Kidney (tissue), 14 donors: ENCODE data around the gene PA2G4. TPM values are rescaled to one million over a fixed set of nuclear protein-coding genes. Genes with fewer than 3 reads are reported as not detected.

ENCODE experiments used
- DNase-seq, 5 donors: peaks; one replicate each; pipeline ENCODE4 v3.0.0-alpha.2; 2013 to 2020
- FAIRE-seq: peaks from 2 replicates; lab custom pipeline; 2012; peaks lifted over from hg19 to GRCh38; lab: Jason Lieb, UNC
- H3K27ac ChIP-seq, 2 donors: one replicate each; pipeline ENCODE4 v1.7.0; 2013; ENCODE audit warnings: low read depth in 2 of 2, low read length in 2 of 2, inconsistent platforms in 1 of 2
- H3K27me3 ChIP-seq: one replicate; pipeline ENCODE4 v1.7.1; 2013; ENCODE audit warnings: low read length, inconsistent platforms; ENCODE audit not compliant: control insufficient read depth, insufficient read depth
- H3K36me3 ChIP-seq, 3 donors: one replicate each; pipeline versions ENCODE4 v1.7.0 to v1.7.1; 2013; ENCODE audit warnings: low read length in 3 of 3, control low read depth in 1 of 3, inconsistent platforms in 1 of 3; ENCODE audit not compliant: insufficient read depth in 3 of 3, control insufficient read depth in 2 of 3
- H3K4me1 ChIP-seq, 3 donors: one replicate each; pipeline versions ENCODE4 v1.7.0 to v1.7.1; 2013; ENCODE audit warnings: low read length in 3 of 3, inconsistent platforms in 1 of 3, low read depth in 1 of 3; ENCODE audit not compliant: control insufficient read depth in 2 of 3, insufficient read depth in 2 of 3
- H3K4me3 ChIP-seq, 3 donors: one replicate each; pipeline versions ENCODE4 v1.7.0 to v1.8.1; 2013; ENCODE audit warnings: low read length in 3 of 3, control low read depth in 1 of 3, inconsistent platforms in 1 of 3
- H3K9ac ChIP-seq, 3 donors: one replicate each; pipeline versions ENCODE4 v1.7.0 to v1.7.1; 2013; ENCODE audit warnings: low read length in 3 of 3, control low read depth in 1 of 3, inconsistent platforms in 1 of 3
- H3K9me3 ChIP-seq, 3 donors: one replicate each; pipeline versions ENCODE4 v1.7.0 to v1.7.1; 2013; ENCODE audit warnings: low read length in 3 of 3, control low read depth in 1 of 3, inconsistent platforms in 1 of 3; ENCODE audit not compliant: control insufficient read depth in 2 of 3, insufficient read depth in 1 of 3
- intact Hi-C: fragments of 100-400 bp; cut with DNase I; formaldehyde crosslinking; loops from one replicate; pipeline ENCODE4 v1.11.1; 2022
- polyA plus RNA-seq: library from polyadenylated mRNA; stranded (reverse); fragments of 350-450 nt; fragmentation: Illumina TruSeq; extraction: RNeasy Lipid Tissue Mini Kit (QIAGEN cat#74804); gene quantifications from one replicate; pipeline ENCODE4 v1.2.3, GENCODE V29; 2014; ENCODE audit warnings: low read depth, low replicate concordance; ENCODE audit not compliant: insufficient read depth
- total RNA-seq: library from RNA; stranded (reverse); fragmentation: NEBNext Ultra II Directional; extraction: Animal tissue kit (Norgen Biotek cat#: 25700); gene quantifications from one replicate; pipeline ENCODE4 v1.2.1, GENCODE V29; 2021
- TF ChIP-seq, protein P1 (sequence below): IDR thresholded peaks from 3 replicates; pipeline ENCODE4 v1.5.1; 2012; ENCODE audit warnings: mild to moderate bottlenecking, moderate library complexity, borderline replicate concordance; ENCODE audit not compliant: insufficient read depth; ENCODE audit errors: extremely low read depth
- donor health status: control.
- donor health status: control.
- donor health status: control.
- donor health status: control.
- donor health status: control.
- donor health status: DM: yes; HTN: yes; CAD: no.
- donor health status: Normal renal cell carcinoma (clear cell type).

PA2G4 gene
- total and polyA plus RNA-seq, 2 donors from 2014 or later, result 72.4 to 76.8 TPM

- Histone ChIP-seq H3K4me3 (peak overlapping the region in 1 of 3 donors; percentile 80), H3K9me3 (no peaks in the 10 kb centered on the region), H3K27ac (no peak overlapping the region), H3K4me1 (peaks cover 11 to 25% (median 12%) of the 10 kb centered on the region in 3 donors), H3K27me3 (no peaks in the 10 kb centered on the region), H3K36me3 (peaks cover 4 to 25% (median 24%) of the 10 kb centered on the region in 3 donors), H3K9ac (peak overlapping the region in 1 of 3 donors; percentile 90)
- DNase-seq (peak in 3 of 5 donors; percentile 21 to 63 (median 29)), FAIRE-seq (no peak)
- TF ChIP-seq, protein P1, sequence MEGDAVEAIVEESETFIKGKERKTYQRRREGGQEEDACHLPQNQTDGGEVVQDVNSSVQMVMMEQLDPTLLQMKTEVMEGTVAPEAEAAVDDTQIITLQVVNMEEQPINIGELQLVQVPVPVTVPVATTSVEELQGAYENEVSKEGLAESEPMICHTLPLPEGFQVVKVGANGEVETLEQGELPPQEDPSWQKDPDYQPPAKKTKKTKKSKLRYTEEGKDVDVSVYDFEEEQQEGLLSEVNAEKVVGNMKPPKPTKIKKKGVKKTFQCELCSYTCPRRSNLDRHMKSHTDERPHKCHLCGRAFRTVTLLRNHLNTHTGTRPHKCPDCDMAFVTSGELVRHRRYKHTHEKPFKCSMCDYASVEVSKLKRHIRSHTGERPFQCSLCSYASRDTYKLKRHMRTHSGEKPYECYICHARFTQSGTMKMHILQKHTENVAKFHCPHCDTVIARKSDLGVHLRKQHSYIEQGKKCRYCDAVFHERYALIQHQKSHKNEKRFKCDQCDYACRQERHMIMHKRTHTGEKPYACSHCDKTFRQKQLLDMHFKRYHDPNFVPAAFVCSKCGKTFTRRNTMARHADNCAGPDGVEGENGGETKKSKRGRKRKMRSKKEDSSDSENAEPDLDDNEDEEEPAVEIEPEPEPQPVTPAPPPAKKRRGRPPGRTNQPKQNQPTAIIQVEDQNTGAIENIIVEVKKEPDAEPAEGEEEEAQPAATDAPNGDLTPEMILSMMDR, result no peak
- intact Hi-C loops, result loop anchor here (10.0 kb wide), 1 partner anchor 55 kb away; the partner anchor contains the start of gene SMARCC2
Observed at GRCh38 chr12:56129942-56130495, 25.7 kb downstream of the PA2G4 start.

GRCh38 chr12:56130876-56131275, 26.5 kb downstream of the PA2G4 start:
- H3K4me1 ChIP-seq, result peaks cover 11 to 25% (median 12%) of the 10 kb centered on the region in 3 donors
- H3K4me3 ChIP-seq, result no peak overlapping the region
- intact Hi-C loops, result no loop called here
- no peak overlapping the region for H3K27ac ChIP-seq
- peaks cover 4 to 25% (median 24%) of the 10 kb centered on the region in 3 donors for H3K36me3 ChIP-seq
- DNase-seq (no peak), FAIRE-seq (no peak)
- H3K9ac ChIP-seq, result no peak overlapping the region
- H3K9me3 ChIP-seq, result no peaks in the 10 kb centered on the region
- no peaks in the 10 kb centered on the region for H3K27me3 ChIP-seq
- TF ChIP-seq, protein P1, result no peak

DNA sequence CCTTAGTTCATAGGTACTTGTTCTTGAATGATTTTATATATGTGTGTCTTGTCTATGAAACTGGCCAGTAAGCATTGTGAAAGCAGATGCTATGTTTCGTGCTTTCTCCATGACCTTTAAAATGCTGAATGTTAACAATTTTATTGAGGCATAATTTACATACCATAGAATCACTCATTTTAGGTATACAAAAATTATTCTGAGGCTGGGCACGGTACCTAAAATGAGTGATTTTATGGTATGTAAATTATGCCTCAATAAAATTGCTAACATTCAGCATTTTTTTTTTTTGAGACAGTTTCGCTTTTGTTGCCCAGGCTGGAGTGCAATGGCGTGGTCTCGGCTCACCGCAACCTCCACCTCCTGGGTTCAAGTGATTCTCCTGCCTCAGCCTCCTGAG, 30.5 kb downstream of the PA2G4 start:
- FAIRE-seq (no peak), DNase-seq (no peak)
- peaks cover 0 to 6% (median 0%) of the 10 kb centered on the region in 3 donors for H3K4me1 ChIP-seq
- peaks cover 6 to 42% (median 38%) of the 10 kb centered on the region in 3 donors for H3K36me3 ChIP-seq
- H3K27ac ChIP-seq, result no peak overlapping the region
- H3K4me3 ChIP-seq, result no peak overlapping the region
- H3K9me3 ChIP-seq, result no peaks in the 10 kb centered on the region
- intact Hi-C loops, result no loop called here
- TF ChIP-seq, protein P1, result no peak
- H3K27me3 ChIP-seq, result no peaks in the 10 kb centered on the region
- H3K9ac ChIP-seq, result no peak overlapping the region
